CD4-positive, alpha-beta T cell (primary cell): ENCODE data around the gene YARS1. TPM values are rescaled to one million over a fixed set of nuclear protein-coding genes. Genes with fewer than 3 reads are reported as not detected.
A peak's percentile ranks its signal among the peaks of the same experiment; 100 is the strongest.

ENCODE experiments used
- ATAC-seq: fragments of 200-7000 bp; cut with Tn5 transposase; one replicate; pipeline ENCODE4 v1.10.0; 2022; ENCODE audit warnings: mild to moderate bottlenecking; ENCODE audit not compliant: poor library complexity
- CTCF ChIA-PET: fragments of 350-600 bp; sonication (Branson Sonifier 250); formaldehyde crosslinking; loops from one replicate; lab custom pipeline; 2021; ENCODE audit warnings: antibody characterized with exemption, inconsistent platforms; lab: Charles Lee
- POLR2A ChIA-PET: fragments of 350-600 bp; sonication (Branson Sonifier 250); formaldehyde crosslinking; loops from one replicate; lab custom pipeline; 2021; ENCODE audit warnings: antibody characterized with exemption, inconsistent platforms; lab: Charles Lee
- DNase-seq, 14 experiments: peaks; one replicate each; pipeline ENCODE4 v3.0.0-alpha.2; 2013 to 2020; ENCODE audit warnings: mixed read lengths in 2 of 14
- H3K27ac ChIP-seq, 2 donors: one replicate each; pipeline versions ENCODE4 v1.5.1 to v1.7.0; 2013; ENCODE audit warnings: low read length in 2 of 2, low read depth in 1 of 2, mild to moderate bottlenecking in 1 of 2
- H3K27me3 ChIP-seq, 2 experiments: 1 replicate in 1 of 2; 2 replicates in 1 of 2; pipeline versions ENCODE4 v1.6.1 to v1.7.0; 2013; ENCODE audit warnings: low read length in 2 of 2, control low read depth in 1 of 2, mild to moderate bottlenecking in 1 of 2, moderate library complexity in 1 of 2; ENCODE audit not compliant: insufficient read depth in 2 of 2, control insufficient read depth in 1 of 2
- H3K36me3 ChIP-seq: one replicate; pipeline ENCODE4 v1.6.1; 2013; ENCODE audit warnings: low read length, control low read depth; ENCODE audit not compliant: insufficient read depth
- H3K4me1 ChIP-seq: one replicate; pipeline ENCODE4 v1.6.1; 2013; ENCODE audit warnings: low read length, control low read depth; ENCODE audit not compliant: insufficient read depth
- H3K4me3 ChIP-seq: one replicate; pipeline ENCODE4 v1.5.1; 2013; ENCODE audit warnings: mild to moderate bottlenecking, low read length, moderate library complexity
- H3K9me3 ChIP-seq, 2 experiments: 1 replicate in 1 of 2; 2 replicates in 1 of 2; pipeline versions ENCODE4 v1.6.1 to v1.7.0; 2013; ENCODE audit warnings: low read length in 2 of 2, mild to moderate bottlenecking in 2 of 2, control low read depth in 1 of 2, moderate library complexity in 1 of 2; ENCODE audit not compliant: control insufficient read depth in 1 of 2, insufficient read depth in 1 of 2
- H3K27ac Mint-ChIP-seq: one replicate; pipeline ENCODE4 v1.8.0; 2020; ENCODE audit warnings: mixed read lengths
- H3K27me3 Mint-ChIP-seq: one replicate; pipeline ENCODE4 v1.8.0; 2021; ENCODE audit warnings: mixed read lengths
- H3K36me3 Mint-ChIP-seq: one replicate; pipeline ENCODE4 v1.8.0; 2021; ENCODE audit warnings: low read depth, mixed read lengths
- H3K4me1 Mint-ChIP-seq: one replicate; pipeline ENCODE4 v1.8.0; 2021; ENCODE audit warnings: low read depth, mixed read lengths
- H3K4me3 Mint-ChIP-seq: one replicate; pipeline ENCODE4 v1.8.0; 2020; ENCODE audit warnings: mild to moderate bottlenecking, mixed read lengths
- H3K9me3 Mint-ChIP-seq: one replicate; pipeline ENCODE4 v1.8.0; 2020; ENCODE audit warnings: mixed read lengths
- intact Hi-C, 2 experiments: fragments of 100-400 bp; cut with DNase I in 1 of 2; cut with micrococcal nuclease in 1 of 2; formaldehyde crosslinking; loops; one replicate each; pipeline versions ENCODE4 v1.15.1 to v1.9.0; 2023 to 2025; cut with DNase I, micrococcal nuclease
- total RNA-seq, 174 experiments: library from RNA in 2 of 174; stranded (reverse) in 2 of 174; gene quantifications; one replicate each; pipeline ENCODE4 v1.2.3 and lab custom pipeline; 2021 to 2026
- TF ChIP-seq, protein P1 (sequence below): fragments of 200-600 bp; IDR thresholded peaks from one replicate; pipeline ENCODE4 v1.8.0; 2022; ENCODE audit warnings: antibody characterized with exemption, mild to moderate bottlenecking

Gene YARS1
- total RNA-seq, 2 experiments from 2014 or later: 67.6 to 73.2 TPM

DNA sequence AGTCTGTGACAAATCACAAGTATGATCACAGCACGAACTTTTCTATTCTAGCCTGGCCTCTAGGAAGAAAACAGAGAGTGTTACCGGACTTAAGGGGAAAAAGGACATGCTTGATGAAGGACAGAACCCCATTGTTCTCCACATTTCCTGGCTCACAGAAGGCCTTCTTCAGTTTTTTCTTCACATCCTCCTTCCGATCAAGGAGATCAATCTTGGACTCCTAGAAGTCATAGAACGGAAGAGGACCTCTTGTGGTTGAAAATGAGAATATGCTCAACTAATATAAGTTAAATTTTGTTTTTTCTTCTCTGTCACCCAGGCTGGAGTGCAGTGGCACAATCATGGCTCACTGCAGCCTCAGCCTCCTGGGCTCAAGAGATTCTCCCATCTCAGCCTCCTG is 30.3 kb downstream of the YARS1 start:
- peak overlapping the region; percentile 19 for H3K27ac Mint-ChIP-seq
- no peaks in the 10 kb centered on the region for H3K9me3 ChIP-seq
- CTCF ChIA-PET: no interaction called here
- DNase-seq: peak in 3 of 14 experiments; percentile 25 to 35 (median 27)
- peaks cover 77% of the 10 kb centered on the region for H3K36me3 Mint-ChIP-seq
- TF ChIP-seq, protein P1, sequence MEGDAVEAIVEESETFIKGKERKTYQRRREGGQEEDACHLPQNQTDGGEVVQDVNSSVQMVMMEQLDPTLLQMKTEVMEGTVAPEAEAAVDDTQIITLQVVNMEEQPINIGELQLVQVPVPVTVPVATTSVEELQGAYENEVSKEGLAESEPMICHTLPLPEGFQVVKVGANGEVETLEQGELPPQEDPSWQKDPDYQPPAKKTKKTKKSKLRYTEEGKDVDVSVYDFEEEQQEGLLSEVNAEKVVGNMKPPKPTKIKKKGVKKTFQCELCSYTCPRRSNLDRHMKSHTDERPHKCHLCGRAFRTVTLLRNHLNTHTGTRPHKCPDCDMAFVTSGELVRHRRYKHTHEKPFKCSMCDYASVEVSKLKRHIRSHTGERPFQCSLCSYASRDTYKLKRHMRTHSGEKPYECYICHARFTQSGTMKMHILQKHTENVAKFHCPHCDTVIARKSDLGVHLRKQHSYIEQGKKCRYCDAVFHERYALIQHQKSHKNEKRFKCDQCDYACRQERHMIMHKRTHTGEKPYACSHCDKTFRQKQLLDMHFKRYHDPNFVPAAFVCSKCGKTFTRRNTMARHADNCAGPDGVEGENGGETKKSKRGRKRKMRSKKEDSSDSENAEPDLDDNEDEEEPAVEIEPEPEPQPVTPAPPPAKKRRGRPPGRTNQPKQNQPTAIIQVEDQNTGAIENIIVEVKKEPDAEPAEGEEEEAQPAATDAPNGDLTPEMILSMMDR: no peak
- no peaks in the 10 kb centered on the region for H3K9me3 Mint-ChIP-seq
- no peaks in the 10 kb centered on the region for H3K27me3 ChIP-seq
- H3K4me1 ChIP-seq: peaks cover 6% of the 10 kb centered on the region
- intact Hi-C loops: no loop called here
- H3K4me1 Mint-ChIP-seq: no peaks in the 10 kb centered on the region
- H3K4me3 ChIP-seq: no peak overlapping the region
- H3K27ac ChIP-seq: no peak overlapping the region
- ATAC-seq: no peak
- no peaks in the 10 kb centered on the region for H3K27me3 Mint-ChIP-seq
- POLR2A ChIA-PET: no interaction called here
- H3K4me3 Mint-ChIP-seq: no peak overlapping the region
- peaks cover 81% of the 10 kb centered on the region for H3K36me3 ChIP-seq

DNA sequence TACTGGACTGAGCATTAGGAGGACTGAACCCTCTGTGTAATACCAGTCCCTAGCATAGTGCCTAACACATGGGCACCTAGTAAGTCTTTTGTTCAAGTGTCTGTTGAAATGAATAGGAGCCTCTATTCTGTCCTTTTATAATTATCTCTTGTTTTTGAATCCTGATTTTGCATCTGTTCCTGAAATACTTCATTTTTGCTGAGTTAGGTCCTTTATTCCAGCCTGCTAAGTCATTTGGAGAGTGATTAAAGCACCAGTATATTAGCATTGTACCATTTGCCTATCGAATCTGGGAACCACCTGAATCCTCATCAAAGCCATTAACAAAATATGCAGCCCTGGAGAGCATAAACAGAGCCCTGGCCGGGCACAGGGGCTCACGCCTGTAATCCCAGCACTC is 32.3 kb downstream of the YARS1 start:
- ChIA-PET CTCF (no interaction called here), POLR2A (no interaction called here)
- H3K36me3 Mint-ChIP-seq: peaks cover 83% of the 10 kb centered on the region
- no peak overlapping the region for H3K4me3 ChIP-seq
- peaks cover 86% of the 10 kb centered on the region for H3K36me3 ChIP-seq
- H3K4me1 Mint-ChIP-seq: no peaks in the 10 kb centered on the region
- H3K27ac ChIP-seq: no peak overlapping the region
- TF ChIP-seq, protein P1: no peak
- ATAC-seq (no peak), DNase-seq (no peak)
- no peaks in the 10 kb centered on the region for H3K27me3 Mint-ChIP-seq
- intact Hi-C loops: no loop called here
- H3K4me3 Mint-ChIP-seq: no peak overlapping the region
- peaks cover 6% of the 10 kb centered on the region for H3K4me1 ChIP-seq
- H3K27ac Mint-ChIP-seq: no peak overlapping the region
- H3K9me3 Mint-ChIP-seq: no peaks in the 10 kb centered on the region
- H3K9me3 ChIP-seq: no peaks in the 10 kb centered on the region
- no peaks in the 10 kb centered on the region for H3K27me3 ChIP-seq

DNA sequence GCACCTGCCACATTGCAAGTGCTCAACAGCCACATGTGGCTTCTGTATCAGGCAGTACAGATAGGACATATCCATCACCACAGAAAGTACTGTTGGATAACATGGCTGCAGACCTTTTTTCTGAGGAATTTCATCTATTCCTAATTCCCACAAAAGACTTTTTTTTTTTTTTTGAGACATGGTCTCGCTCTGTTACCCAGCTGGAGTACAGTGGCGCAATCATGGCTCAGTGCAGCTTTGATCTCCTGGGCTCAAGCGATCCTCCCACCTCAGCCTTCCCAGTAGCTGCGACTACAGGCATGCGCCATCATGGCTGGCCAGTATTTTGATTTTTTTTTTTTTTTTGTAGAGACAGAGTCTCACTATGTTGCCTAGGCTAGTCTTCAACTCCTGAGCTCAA is 33.3 kb downstream of the YARS1 start:
- peaks cover 88% of the 10 kb centered on the region for H3K36me3 Mint-ChIP-seq
- Histone ChIP-seq H3K36me3 (peaks cover 88% of the 10 kb centered on the region), H3K4me1 (peaks cover 6% of the 10 kb centered on the region), H3K27ac (no peak overlapping the region), H3K4me3 (no peak overlapping the region), H3K9me3 (no peaks in the 10 kb centered on the region), H3K27me3 (no peaks in the 10 kb centered on the region)
- H3K4me3 Mint-ChIP-seq: no peak overlapping the region
- ChIA-PET CTCF (interaction anchor here (0.6 to 1.8 kb wide), 4 partner anchors 11 to 478 kb away, joined by 3 to 7 read pairs (median 4); no protein-coding TSS in a partner anchor), POLR2A (interaction anchor here (1.0 to 1.3 kb wide), 2 partner anchors 15 to 72 kb away, joined by 3 read pairs; no protein-coding TSS in a partner anchor)
- DNase-seq (no peak), ATAC-seq (no peak)
- no peaks in the 10 kb centered on the region for H3K27me3 Mint-ChIP-seq
- intact Hi-C loops: no loop called here
- H3K4me1 Mint-ChIP-seq: no peaks in the 10 kb centered on the region
- no peaks in the 10 kb centered on the region for H3K9me3 Mint-ChIP-seq
- H3K27ac Mint-ChIP-seq: no peak overlapping the region
- TF ChIP-seq, protein P1: no peak
